Osteoblast (primary cell): ENCODE data around the gene SLC1A1. TPM values are rescaled to one million over a fixed set of nuclear protein-coding genes. Genes with fewer than 3 reads are reported as not detected.
A peak's percentile ranks its signal among the peaks of the same experiment; 100 is the strongest.
"Not testable (repeated sequence)": the region's sequence is repeated elsewhere in the genome, so short reads cannot be mapped to it uniquely, and the experiment has no call there.

Source experiments
- DNase-seq: peaks from one replicate; pipeline ENCODE4 v3.0.0; 2011; ENCODE audit warnings: low spot score, mixed read lengths; ENCODE audit not compliant: insufficient read length; ENCODE audit errors: missing footprints
- H2AFZ ChIP-seq: 2 replicates; pipeline ENCODE4 v1.6.0; 2011; ENCODE audit warnings: mild to moderate bottlenecking, low read length
- H3K27ac ChIP-seq: 2 replicates; pipeline ENCODE4 v1.5.1; 2011; ENCODE audit warnings: mild to moderate bottlenecking, low read depth, low read length, moderate library complexity
- H3K27me3 ChIP-seq: 2 replicates; pipeline ENCODE4 v1.6.0; 2012; ENCODE audit warnings: mild to moderate bottlenecking, control low read depth, inconsistent platforms, low read length, moderate library complexity; ENCODE audit not compliant: insufficient read depth
- H3K36me3 ChIP-seq: 2 replicates; pipeline ENCODE4 v1.5.1; 2011; ENCODE audit warnings: mild to moderate bottlenecking, low read length, control low read depth, moderate library complexity; ENCODE audit not compliant: insufficient read depth
- H3K4me1 ChIP-seq: 2 replicates; pipeline ENCODE4 v1.5.1; 2011; ENCODE audit warnings: mild to moderate bottlenecking, low read length, control low read depth, moderate library complexity; ENCODE audit not compliant: insufficient read depth
- H3K4me2 ChIP-seq: 2 replicates; pipeline ENCODE4 v1.6.0; 2011; ENCODE audit warnings: mild to moderate bottlenecking, low read length; ENCODE audit not compliant: insufficient read depth
- H3K4me3 ChIP-seq: fragments of 200-600 bp; sonication (generic); 3 replicates; pipeline ENCODE4 v1.5.1; 2012; ENCODE audit warnings: mild to moderate bottlenecking, low read length, inconsistent platforms; ENCODE audit not compliant: insufficient read depth
- H3K79me2 ChIP-seq: 2 replicates; pipeline ENCODE4 v1.6.0; 2012; ENCODE audit warnings: mild to moderate bottlenecking, low read length, control low read depth, inconsistent platforms; ENCODE audit not compliant: insufficient read depth
- H3K9me3 ChIP-seq: 2 replicates; pipeline ENCODE4 v1.5.1; 2011; ENCODE audit warnings: low read depth, low read length, control low read depth
- H4K20me1 ChIP-seq: 2 replicates; pipeline ENCODE4 v1.6.0; 2012; ENCODE audit warnings: mild to moderate bottlenecking, low read length, control low read depth; ENCODE audit not compliant: insufficient read depth
- total RNA-seq: library from RNA; depleted of rRNA; stranded (reverse); fragments of >200 nt; gene quantifications from 2 replicates; pipeline ENCODE4 v1.2.3, GENCODE V29; 2012
- TF ChIP-seq, protein P1 (sequence below): IDR thresholded peaks from 2 replicates; pipeline ENCODE4 v1.5.1; 2011; ENCODE audit warnings: mild to moderate bottlenecking, low read depth, low read length, moderate library complexity; ENCODE audit errors: extremely low read depth

SLC1A1 gene
- total RNA-seq, 1 donor, result 25.7 TPM

DNA sequence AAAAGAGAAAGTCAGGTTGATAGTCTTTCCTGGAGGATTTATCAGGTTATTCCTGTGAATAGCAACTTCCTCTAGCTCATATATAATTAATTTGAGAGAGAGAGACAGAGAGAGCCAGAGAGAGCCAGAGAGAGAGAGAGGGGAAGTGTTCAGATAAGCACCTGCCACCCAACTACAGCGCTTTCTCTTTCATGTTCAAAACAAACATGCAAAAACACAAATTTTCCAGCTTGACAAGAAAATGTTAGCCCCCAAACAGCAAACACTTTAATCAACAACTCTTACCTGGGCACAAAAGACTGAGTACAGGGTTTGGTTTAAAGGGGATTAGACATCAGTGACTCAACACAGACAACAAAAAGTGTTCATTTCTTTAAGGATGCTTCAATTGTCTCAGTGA, 110.1 kb downstream of the SLC1A1 start:
- Histone ChIP-seq H3K9me3 (no peaks in the 10 kb centered on the region), H3K4me1 (peaks cover 5% of the 10 kb centered on the region), H3K36me3 (no peaks in the 10 kb centered on the region), H3K4me3 (no peak overlapping the region), H3K79me2 (no peaks in the 10 kb centered on the region), H3K27me3 (peaks cover 5% of the 10 kb centered on the region), H3K4me2 (no peak overlapping the region), H3K27ac (no peak overlapping the region), H4K20me1 (no peaks in the 10 kb centered on the region), H2AFZ (no peak overlapping the region)
- no peak for DNase-seq
- TF ChIP-seq, protein P1, sequence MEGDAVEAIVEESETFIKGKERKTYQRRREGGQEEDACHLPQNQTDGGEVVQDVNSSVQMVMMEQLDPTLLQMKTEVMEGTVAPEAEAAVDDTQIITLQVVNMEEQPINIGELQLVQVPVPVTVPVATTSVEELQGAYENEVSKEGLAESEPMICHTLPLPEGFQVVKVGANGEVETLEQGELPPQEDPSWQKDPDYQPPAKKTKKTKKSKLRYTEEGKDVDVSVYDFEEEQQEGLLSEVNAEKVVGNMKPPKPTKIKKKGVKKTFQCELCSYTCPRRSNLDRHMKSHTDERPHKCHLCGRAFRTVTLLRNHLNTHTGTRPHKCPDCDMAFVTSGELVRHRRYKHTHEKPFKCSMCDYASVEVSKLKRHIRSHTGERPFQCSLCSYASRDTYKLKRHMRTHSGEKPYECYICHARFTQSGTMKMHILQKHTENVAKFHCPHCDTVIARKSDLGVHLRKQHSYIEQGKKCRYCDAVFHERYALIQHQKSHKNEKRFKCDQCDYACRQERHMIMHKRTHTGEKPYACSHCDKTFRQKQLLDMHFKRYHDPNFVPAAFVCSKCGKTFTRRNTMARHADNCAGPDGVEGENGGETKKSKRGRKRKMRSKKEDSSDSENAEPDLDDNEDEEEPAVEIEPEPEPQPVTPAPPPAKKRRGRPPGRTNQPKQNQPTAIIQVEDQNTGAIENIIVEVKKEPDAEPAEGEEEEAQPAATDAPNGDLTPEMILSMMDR, result no peak

DNA sequence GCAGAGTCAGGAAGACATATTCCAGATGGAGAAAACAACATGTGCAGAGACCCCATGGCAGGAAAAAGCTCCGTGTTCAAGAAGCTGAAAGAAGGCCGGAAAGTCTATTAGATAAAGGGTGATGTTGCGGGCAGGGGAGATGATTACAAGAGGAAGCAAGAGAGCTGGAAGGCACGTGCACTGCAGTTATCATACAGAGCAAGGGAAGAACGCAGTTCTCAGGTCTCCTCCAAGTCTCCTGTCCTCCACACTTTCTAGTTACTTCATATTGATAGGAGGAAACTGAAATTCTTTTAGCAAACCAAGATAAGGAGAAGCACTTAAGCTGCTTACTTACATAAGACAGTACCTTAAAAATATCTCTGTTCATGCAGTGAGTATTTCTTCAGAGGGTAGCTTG, 113.6 kb downstream of the SLC1A1 start:
- no peaks in the 10 kb centered on the region for H3K9me3 ChIP-seq
- TF ChIP-seq, protein P1, result no peak
- no peak overlapping the region for H2AFZ ChIP-seq
- H3K4me2 ChIP-seq, result no peak overlapping the region
- no peak overlapping the region for H3K4me3 ChIP-seq
- peaks cover 5% of the 10 kb centered on the region for H3K27me3 ChIP-seq
- no peaks in the 10 kb centered on the region for H3K36me3 ChIP-seq
- H3K4me1 ChIP-seq, result no peaks in the 10 kb centered on the region
- DNase-seq, result no peak
- H3K27ac ChIP-seq, result no peak overlapping the region
- no peaks in the 10 kb centered on the region for H3K79me2 ChIP-seq
- H4K20me1 ChIP-seq, result no peaks in the 10 kb centered on the region

DNA sequence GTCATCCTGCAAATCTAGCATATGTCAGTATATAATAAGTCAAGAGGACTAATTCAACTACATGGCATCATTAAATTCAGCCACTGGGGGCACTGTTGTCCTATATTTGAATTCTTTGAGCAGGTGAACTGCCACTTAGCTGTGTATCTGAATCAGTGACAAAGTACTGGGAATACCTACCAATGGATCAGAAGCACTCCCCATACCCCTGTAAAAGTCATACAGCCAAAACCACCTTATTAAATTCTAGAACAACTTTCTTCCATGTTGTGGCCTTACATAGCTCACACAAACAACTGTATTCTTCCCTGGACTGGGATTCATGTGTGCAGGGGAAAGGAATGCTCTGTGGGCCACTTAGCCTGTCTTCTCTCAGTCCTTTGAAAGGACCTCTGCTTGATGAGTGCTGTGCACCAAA, 114.4 kb downstream of the SLC1A1 start:
- no peak overlapping the region for H3K4me3 ChIP-seq
- peak; percentile 91 for DNase-seq
- H3K4me2 ChIP-seq, result no peak overlapping the region
- H3K4me1 ChIP-seq, result no peaks in the 10 kb centered on the region
- no peaks in the 10 kb centered on the region for H3K9me3 ChIP-seq
- H3K79me2 ChIP-seq, result no peaks in the 10 kb centered on the region
- TF ChIP-seq, protein P1, result peak; percentile 80
- no peak overlapping the region for H2AFZ ChIP-seq
- no peak overlapping the region for H3K27ac ChIP-seq
- peaks cover 5% of the 10 kb centered on the region for H3K27me3 ChIP-seq
- no peaks in the 10 kb centered on the region for H3K36me3 ChIP-seq
- no peaks in the 10 kb centered on the region for H4K20me1 ChIP-seq

DNA sequence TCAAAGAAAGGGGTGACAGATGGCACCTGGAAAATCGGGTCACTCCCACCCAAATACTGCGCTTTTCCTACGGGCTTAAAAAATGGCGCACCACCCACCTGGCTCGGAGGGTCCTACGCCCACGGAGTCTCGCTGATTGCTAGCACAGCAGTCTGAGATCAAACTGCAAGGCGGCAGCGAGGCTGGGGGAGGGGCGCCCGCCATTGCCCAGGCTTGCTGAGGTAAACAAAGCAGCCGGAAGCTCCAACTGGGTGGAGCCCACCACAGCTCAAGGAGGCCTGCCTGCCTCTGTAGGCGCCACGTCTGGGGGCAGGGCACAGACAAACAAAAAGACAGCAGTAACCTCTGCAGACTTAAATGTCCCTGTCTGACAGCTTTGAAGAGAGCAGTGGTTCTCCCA, 115.8 kb downstream of the SLC1A1 start:
- H2AFZ ChIP-seq, H3K9me3 ChIP-seq, H3K4me2 ChIP-seq, H3K27ac ChIP-seq, H4K20me1 ChIP-seq, H3K79me2 ChIP-seq, H3K27me3 ChIP-seq, DNase-seq, H3K4me1 ChIP-seq, H3K36me3 ChIP-seq, H3K4me3 ChIP-seq: not testable (repeated sequence)
